Uterus (tissue), 2 donors: ENCODE measurements around the gene HCN3.

Experiments
- CTCF ChIP-seq, 4 experiments: fragments of 200-600 bp in 2 of 4; fragments of 450-650 bp in 2 of 4; sonication (generic) in 2 of 4; IDR thresholded peaks; one replicate each; pipeline ENCODE4 v1.5.1; 2016 to 2019; ENCODE audit warnings: antibody characterized with exemption in 4 of 4, mild to moderate bottlenecking in 2 of 4, moderate library complexity in 1 of 4
- POLR2A ChIP-seq, 2 donors: fragments of 450-650 bp; IDR thresholded peaks; one replicate each; pipeline ENCODE4 v1.6.1; 2016; ENCODE audit warnings: antibody characterized with exemption in 2 of 2, mild to moderate bottlenecking in 1 of 2, moderate library complexity in 1 of 2

GRCh38 chr1:155322953-155323728 lies 45.9 kb downstream of the HCN3 start:
- TF ChIP-seq POLR2A (IDR thresholded peaks at IDR 0.05) (peak; percentile 39 to 40), CTCF (IDR thresholded peaks at IDR 0.05) (peak; percentile 93 to 98 (median 96))
